Activated CD4-positive, alpha-beta T cell treated with anti-CD3 and anti-CD28 coated beads, Interleukin-2, amount 50 U/mL, for 48 hours (primary cell): ENCODE data around the gene MLKL.

Experiments
- DNase-seq, 2 experiments: peaks; one replicate each; pipeline ENCODE4 v3.0.0-alpha.2; 2020

The MLKL gene

DNA sequence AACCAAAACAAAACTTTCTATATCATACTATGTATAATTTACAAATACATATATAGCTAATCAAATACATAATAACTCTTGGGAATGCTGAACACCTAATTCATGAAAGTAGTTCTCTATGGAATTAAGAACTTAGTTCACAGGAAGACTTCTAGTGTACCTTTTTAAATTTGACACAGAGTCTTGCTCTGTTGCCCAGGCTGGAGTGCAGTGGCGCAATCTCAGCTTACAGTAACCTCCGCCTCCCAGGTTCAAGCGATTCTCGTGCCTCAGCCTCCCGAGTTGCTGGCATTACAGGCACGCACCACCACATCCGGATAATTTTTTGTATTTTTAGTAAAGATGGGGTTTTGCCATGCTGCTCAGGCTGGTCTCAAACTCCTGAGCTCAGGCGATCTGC, 58.7 kb downstream of the MLKL start:
- no peak for DNase-seq

DNA sequence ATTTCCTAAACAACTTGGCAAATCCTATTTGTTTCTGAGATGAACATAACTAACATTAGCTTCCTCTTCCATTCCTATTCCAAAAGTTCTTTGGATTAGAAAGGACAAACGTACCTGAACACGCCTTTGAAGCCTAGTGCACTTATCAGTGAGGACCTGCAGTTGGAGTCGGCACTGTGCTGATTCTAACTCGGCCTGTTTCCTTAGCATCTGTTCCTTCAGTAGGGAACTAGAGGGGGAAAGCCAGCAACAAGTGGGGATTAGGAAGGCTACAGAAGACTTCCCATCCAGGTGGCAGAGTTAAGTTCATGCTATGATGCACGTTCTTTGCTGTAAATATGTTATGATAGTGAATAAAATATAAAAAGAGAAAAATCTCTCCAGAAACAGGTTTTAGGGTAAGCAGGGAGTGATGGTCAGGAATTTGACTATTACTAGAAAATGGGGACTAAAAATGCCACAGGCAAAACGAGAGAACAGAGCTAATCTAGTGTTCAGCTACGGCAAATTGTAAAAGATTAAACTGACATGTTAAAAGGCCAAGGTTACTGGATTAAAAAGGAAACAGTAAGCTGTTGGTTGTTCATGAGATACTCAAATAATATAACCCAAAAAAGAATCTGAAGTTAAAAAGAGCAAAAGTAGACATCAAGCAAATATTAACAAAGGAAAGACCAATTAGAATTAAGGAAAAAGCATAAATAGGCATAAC, 62.8 kb downstream of the MLKL start:
- no peak for DNase-seq

DNA sequence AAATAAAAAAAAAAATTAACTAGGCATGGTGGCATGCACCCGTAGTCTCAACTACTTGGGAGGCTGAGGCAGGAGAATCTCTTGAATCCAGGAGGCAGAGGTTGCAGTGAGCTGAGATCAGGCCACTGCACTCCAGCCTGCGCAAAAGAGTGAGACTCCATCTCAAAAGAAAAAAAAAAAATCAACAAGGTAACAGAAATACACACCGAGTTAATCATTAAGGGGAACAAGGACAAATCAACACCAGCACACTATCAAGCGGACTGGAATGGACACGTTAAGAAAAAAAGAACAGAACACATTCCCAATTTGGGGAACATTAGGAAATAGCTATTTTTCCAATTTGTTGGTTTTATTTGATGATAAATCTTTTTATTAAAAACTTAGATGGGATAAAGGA, 65.4 kb downstream of the MLKL start:
- DNase-seq = no peak

DNA sequence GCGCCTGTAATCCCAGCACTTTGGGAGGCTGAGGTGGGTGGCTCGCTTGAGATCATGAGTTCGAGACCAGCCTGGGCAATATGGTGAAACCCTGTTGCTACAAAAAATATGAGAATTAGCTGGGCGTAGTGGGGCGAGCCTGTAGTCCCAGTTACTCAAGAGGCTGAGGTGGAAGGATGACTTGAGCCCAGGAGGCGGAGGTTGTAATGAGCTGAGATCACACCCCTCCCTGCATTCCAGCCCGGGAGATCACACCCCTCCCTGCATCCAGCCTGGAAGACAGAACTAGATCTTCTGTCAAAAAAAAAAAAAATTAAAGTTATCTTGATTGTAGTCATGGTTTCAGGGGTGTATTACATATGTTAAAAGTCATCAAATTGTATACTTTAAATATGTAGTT, 67.0 kb downstream of the MLKL start:
- DNase-seq = no peak

DNA sequence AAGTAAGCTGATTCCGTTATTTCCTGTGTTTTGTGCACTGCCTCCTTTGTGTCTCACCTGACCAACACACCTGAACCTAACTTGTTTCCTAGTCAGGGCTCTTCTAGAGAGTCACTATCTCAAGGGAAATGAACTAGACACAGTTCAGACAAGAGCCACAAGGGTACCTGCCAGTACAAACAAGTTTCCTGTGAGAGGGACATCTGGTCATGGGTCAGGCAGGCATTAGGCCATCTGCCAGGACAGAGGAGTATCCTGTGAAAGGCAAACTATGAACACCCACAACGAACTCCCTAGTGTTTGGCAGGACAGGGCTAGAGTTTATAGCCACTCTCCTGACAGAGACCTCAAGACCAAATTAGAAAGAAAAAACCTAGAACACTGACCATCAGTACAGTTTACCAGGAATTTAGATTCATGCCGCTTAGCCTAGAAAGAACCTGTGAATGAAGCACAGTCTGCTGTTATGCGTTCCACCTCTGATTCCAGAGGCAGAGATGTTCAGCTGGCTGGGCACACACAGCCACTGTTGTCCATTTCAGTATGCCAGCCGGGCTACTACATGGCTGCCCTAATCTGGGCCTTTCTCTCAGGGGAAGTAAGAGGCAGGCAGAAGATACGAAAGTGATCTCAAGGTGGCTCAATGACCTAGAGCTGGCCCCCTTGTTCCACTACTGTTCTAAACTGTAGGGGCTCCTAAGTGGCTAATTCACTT, 73.0 kb downstream of the MLKL start:
- DNase-seq = no peak

DNA sequence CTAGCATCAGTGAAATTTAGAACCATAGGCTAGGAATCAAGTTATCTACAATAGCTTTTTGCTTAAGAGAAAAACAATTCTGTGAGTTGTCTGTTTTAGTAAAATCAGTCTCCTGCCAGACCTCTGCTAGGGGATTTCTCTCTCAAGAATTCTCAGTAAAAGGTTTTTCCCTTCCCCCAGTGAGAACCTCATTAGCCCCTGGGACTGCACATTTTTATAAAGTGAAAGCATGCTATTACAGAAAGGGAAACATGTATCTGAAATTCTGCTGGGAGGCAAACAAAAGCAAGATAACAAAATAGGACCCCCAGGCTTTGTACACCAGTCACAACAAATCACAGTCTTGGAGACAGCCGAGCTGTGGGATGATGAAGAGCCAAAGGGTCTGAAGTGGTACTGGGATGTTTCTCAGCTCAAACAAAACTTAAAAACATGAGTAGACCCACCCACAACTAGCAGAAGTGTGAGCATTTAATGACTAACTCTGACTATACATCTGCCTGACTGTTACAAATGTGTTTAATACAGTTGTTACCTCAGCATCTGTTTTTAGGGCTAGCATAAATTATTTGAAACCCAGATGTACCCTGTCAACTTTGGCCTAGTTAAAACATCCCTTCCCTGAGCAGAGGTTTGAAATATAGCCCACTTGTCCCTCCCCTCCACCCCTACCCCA, 73.8 kb downstream of the MLKL start:
- peak in 1 of 2 experiments; percentile 21 for DNase-seq

DNA sequence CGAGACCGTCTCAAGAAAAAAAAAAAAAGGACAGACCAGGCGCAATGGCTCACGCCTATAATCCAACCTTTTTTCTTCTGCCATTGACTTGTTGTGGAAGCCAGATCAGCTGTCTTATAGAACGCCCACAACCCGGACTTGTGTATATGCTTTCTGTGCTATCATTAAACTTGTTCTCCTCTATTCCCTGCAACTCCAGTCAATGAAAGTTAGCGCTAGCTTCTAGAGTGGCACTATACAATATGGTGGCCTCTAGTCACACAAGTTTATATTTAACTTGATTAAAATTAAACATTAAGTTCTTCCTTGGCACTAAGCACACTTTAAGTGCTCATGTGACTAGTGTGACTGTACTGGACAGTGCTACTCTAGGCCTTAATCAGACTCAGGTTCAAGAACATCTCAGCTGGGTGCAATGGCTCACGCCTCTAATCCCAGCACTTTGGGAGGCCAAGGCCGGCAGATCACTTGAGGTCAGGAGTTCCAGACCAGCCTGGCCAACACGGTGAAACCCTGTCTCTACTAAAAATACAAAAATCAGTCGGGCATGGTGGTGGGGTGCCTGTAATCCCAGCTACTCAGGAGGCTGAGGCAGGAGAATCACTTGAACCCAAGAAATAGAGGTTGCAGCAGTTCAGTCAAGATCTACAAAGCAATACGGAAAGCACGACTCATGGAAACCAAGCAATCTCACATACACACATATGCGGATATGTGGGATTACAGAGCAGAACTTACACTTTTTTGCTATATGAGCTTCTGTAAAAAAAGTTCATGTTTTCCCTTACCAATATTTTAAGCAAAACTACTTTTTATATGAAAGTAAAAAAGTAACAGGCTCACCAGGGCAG, 74.9 kb downstream of the MLKL start:
- DNase-seq = peak in 1 of 2 experiments; percentile 23

DNA sequence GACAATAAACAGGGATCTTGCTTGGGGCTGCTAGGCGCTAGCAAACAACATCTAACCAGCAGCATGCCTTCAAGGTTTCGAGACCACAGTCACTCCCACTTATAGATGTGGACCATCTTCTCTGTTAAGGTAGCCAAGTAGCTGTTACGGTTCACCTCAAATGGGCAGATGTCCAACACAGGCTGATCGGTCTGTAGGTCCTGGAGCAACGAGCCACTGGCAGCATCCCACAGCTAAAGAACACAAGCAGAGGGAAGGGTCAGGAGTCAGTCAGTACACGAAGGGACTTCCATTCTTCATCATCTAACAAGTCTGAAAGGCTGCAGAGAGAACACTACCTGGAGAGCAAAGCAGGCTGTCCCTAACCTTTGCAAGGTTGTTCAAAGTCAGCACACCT, 76.8 kb downstream of the MLKL start:
- DNase-seq = no peak

DNA sequence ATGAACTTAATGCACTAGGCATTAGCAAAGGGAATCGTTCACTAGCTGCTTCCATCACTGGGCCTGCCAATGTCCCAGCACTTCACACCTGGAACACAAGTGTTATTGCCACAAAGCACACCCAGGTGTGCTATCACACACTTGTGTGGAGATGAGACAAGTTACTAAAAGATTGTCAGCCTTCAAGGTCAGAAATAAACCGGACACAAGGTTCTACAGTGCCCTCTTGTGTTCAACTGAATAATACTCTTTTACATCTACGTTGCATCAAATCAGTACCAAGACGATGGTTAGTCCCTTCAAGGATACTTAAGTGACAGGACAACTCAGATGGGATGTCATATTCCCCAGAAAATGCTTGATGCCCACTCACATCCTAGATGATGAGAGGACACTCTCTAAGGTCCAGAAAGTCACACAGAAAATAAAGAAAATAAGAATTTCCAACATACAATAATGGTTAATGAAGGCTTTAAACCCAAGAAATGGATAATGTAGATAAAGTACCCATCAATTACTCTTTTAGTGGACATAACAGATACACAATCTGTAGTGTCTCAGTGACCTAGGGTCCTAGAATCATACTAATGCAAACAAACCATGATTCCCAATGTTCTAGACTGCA, 77.3 kb downstream of the MLKL start:
- DNase-seq = no peak

DNA sequence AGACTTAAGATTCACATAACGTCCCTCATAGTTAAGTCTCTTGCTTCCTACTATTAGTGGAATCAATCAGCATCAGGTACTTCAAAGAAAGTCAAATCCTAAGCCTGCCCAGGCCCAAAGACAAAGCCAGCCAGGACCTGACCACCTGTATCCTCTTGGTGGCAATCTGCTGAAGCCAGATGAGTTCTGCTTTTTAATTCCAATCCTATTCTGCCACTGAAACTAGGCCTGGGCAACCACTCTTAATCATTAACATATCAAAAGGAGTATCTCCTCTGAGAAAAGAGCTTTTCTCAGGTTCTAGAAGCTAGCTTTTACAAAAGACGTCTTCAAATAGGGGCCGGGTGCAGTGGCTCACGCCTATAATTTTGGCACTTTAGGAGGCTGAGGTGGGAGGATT, 78.7 kb downstream of the MLKL start:
- no peak for DNase-seq
